ENCODE measurements around the gene PLXNA4.

Gene PLXNA4

DNA sequence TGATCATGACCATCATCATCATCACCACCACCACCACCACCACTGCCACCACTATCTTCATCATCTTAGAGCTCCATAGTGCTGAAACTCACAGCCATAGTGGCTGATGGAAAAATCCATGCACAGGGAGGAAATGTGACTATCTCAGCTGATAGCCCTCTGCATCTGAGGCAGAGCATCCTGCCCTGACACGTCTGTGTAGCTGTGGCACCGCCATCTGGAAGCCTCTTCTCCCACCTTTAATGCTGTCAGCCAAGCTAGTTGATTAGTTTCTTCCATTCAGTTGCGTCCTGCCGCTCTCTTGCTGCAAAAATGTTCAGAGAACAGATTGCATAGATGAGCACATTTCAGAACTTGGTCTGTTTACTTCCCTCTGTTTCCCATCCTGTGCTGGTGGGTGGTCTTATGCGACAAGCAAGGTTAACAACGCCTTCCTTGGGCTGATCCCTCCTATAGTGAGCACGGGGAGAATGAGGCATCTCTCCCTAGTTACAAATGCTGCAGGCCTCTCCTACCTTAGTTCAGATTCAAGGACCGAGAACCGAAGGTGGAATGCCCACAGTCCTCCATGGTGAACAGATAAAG lies 478.6 kb downstream of the PLXNA4 start:
- DNase-seq: no peak

DNA sequence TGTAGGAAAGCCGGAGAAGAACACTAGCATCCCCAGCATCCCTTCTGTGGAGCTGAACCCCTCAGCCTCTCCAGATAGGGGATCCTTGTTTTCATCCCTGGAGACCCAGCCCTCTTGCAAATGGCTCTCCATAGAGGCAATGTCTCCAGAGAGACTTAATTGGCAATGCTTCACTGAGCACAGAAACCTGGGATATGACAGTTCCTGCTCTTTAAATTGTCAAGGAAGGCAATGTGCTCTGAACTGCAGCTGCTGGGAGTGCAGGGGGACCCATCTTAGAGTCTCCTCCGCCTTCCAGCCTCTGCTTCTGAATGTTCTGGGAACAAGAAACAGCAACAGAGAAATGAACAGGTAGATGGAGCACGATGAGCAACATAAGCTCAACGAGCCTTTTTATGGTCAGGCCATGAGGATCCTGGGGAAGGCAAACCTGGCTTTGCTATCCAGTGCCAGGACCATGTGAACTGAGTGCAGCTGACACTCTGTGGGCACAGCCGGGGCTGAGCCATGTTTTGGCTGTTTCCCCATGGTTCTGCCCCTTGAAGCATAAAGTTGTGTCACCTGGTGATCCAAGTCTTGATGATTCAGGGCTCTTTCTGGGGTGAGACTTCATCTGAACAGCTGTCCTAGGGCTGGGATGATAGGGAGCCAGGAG lies 481.0 kb downstream of the PLXNA4 start:
- DNase-seq: no peak

GRCh38 chr7:132092106-132092505 lies 484.2 kb downstream of the PLXNA4 start:
- no peak for DNase-seq

GRCh38 chr7:132091706-132092105 lies 484.6 kb downstream of the PLXNA4 start:
- DNase-seq: no peak

DNA sequence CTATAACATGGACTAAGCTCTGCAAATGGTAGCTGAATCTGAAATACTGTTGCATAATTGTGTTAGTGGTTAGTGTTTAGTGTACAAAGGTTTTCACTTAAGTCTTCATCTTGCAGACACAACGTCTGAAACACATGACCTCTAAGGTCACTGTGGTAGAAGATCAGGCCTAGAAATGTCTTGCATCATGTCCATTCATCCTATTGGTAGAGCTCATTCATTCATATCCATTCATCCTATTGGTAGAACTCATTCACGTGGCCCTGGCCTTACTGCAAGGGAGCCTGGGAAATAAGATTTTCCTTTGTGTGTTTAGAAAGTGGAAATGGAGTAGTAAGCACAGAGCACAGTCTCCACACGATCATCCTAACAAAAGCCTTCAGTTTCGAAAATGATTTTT lies 485.8 kb downstream of the PLXNA4 start:
- DNase-seq: no peak

DNA sequence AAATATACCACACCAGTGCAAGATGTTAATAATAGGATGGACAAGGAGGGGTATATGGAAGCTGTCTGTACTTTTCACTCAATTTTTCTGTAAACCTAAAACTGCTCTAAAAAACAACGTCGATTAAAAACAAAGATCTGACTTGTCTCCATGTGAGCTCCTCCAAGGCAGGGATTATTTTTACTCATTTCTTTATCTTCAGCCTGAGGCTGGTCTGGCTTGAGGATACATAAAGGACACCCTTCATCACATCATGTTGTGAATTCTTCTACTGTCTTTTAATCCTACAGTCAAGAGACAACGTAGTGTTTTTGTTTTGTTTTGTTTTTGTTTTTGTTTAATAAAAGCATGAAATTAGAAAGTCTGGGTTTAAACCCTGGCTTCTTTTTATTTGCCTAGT lies 486.9 kb downstream of the PLXNA4 start:
- no peak for DNase-seq

DNA sequence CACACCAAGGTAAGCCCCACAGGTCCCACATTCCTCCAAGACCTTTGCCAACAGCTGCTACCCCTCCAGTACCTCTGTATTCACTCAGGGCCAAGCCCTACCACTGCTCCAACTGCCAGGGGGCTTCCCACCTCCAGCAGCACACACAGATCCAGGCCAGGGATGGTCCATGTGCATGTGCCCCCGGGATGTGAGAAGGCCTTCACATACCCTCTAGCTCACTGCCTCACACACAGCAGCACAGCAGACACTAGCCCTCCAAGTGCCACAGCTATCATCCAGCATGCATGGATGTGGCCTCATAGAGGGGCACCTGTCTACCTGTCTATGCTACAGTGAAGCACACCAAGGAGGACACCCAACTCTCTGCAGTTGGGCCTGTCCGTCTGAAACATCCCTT lies 488.8 kb downstream of the PLXNA4 start:
- DNase-seq: no peak

GRCh38 chr7:132084776-132085388 lies 491.4 kb downstream of the PLXNA4 start:
- no peak for DNase-seq

GRCh38 chr7:132083537-132084123 lies 492.6 kb downstream of the PLXNA4 start:
- no peak for DNase-seq

DNA sequence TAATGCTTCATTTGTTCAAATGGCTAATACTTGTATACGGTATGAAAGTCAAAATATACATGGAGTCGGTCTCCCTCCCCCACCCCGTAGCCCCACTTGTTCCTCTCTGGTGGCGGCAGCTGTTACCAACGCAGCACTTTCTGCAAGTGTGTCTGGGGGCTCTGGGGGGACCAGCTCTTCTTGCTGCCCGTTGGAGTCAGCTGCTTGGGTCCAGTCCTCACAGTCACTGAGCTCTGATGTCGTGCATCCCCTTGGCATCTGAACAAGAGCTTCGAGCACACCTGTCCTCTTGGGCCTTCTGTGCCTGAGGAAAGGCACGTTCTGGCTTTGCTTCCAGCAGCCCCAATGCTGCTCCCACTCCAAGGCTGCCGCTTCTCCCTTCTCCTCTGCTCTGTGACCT lies 493.1 kb downstream of the PLXNA4 start:
- DNase-seq: no peak

DNA sequence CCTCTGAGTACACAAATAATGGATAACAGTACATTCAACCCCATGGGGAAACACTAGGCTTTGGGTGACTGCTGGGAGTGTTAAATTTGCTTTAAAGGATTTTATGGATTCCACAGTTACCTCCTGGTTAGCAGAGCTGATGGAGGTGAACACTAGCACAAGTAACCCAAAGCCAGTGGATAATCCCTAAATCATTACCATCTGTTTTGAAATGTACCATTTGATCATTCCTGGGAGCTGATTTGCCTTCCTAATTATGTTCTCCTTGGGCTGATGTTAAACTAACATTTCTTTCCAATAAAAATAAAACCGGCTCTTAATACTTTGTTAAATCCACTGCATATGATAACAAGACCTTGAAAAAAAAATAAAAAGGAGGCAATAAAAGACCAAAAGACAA lies 493.9 kb downstream of the PLXNA4 start:
- no peak for DNase-seq

DNA sequence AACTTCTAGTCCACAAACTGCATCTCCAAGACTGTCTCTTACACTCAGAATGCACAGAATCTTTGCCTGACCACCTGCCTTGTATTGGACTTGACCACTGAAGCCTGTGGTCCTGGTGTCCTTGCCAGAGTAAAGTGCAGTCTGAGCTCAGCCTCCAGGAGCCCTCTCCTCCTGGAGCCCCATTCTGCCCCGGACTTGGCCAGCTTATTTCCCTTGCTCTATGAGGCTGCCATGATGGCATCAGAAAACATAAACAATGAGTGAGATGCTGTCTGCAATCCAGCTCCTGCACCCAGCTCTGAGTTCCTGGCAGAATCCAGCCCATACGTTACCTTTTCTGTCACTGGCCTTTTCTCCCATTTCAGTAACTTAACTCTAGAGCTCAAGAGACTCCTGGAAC lies 494.6 kb downstream of the PLXNA4 start:
- no peak for DNase-seq

DNA sequence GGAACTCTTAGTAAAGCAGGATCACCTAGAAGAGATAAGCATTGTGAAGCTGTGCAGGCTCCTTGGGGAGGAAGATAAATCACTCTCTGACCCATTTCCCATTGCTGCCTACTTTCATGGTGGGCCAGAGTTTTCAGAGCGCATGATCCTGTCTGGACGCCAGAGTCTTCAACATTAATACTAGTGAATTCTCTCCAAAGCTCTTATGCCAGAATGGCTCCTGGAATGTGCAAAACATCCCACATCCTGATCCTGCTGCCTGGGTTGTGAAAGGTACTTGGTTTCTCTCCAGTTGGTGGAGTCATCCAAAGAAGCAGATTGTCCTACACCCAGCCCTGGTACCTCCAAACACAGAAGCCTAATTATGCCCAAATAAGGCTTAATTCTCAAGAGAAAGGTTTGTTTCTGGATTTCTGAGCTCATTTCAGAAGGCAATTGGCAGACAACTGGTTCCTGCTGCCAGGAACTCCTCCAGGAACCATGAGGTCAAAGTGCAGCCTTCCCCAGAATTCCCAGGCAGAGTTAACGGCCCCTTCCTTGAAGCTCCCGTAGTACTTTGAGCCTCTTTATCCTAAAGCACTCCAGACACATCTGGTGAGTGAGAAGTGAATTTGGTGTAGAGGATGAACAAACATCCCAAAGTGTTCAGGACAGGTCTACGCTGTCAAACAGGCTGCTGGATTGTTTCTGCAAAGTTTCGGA lies 495.2 kb downstream of the PLXNA4 start:
- DNase-seq: no peak

DNA sequence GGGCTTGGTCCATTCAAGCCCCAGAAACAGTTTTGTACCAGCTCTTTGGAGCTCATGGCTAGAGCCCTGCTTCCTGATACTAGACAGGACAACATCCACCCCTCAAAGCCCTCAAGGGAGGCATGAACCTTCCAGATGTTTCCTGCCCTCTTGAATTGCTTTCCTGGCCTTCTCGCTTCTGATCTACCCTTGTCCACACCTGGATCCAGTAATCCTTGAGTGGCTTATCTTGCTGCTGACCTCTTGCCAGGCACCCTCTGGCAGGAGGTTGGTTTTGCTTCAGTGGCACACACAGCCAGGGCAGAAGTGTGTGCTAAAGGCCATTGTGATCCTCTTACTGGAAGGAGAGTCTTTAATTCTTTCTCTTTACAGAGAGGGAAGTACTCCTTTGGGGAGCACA lies 495.8 kb downstream of the PLXNA4 start:
- DNase-seq: no peak

- no peak for DNase-seq
Observed at GRCh38 chr7:132078891-132079735, 497.2 kb downstream of the PLXNA4 start.

DNA sequence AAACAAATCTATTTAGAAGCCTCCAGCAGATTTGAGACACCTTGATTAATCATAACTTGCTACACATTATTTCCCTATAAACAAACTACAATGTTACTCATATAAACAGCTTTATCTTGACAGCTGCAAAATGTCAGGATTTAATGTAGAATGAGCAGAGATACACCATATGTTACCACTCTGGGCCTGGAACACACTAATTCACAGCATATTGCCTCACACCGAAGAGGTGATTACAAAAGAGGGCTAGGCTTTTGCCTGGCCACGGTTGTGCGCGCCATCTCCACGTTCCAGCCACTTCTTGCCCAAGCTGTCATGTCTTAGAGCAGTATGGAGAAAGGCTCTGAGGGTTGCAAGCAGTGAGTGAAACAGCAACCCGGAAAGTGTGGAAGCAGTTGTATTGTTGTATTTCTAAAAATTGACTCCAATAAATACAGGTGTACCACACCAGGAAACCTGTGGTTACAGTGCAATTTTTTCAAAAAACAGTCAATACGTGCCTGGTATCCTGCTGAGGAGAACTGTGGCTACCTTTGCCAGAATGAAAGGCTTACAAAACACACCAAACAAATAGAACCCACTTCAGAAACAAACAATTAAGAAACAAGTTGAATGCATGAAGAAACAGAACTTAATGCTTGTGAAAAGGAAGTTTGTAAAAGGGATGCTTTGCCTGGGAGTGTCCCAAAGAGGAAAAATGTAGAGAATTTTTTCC lies 498.1 kb downstream of the PLXNA4 start:
- no peak for DNase-seq

- no peak for DNase-seq
Observed at GRCh38 chr7:132076301-132077035, 499.8 kb downstream of the PLXNA4 start.

DNA sequence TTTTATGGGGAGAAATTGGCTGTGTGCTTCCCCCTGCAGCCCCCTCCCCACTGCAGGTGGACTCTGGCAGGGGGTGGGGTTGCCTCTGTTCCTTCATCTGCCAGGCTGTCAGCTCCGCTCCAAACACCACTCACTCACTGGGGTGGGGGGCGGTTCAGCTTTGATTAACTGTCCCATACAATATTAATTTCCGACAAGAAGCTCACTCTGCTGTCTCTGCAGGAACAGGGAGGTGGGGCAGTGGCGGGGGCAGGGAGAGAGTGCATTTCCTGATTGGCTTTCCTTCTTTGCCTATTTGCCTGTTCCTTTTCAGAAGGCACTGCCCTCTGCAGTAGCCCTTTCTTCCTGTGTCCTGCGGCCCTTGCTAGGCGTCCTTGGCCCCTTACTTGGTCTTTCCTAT lies 500.8 kb downstream of the PLXNA4 start:
- no peak for DNase-seq

DNA sequence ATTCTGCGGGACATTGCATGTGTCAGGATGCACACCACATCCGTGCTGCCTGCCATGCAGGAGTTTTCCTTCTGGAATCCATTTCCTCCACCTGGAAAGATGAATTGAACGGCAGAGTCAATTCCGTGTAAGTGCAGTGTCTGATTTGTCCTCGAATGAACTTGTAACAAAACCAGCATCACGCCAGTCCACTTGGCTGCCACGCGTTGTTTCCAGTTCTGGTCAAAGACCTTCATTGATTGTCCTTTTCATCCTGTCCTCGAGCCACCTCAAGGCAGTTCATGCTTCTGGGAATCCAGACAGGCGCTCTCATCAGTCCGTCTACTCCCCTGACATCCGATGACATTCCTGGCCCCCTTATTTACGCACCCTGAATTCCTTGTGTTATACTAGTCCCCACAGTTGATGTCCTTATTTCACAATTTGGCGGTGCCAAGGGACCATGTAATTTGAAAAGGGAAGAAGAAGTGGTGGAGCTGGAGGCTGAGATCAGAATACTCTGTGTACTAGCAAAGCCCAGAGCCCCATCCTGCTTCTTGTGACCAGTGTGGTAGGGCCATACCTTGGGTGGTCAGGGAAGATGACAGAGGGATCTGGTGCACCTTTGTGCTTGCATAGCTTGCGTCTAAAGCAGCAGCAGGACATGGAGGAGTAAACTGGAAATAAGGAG lies 502.2 kb downstream of the PLXNA4 start:
- no peak for DNase-seq

Data from kidney glomerular epithelial cell (primary cell).